T-helper 2 cell treated with Interferon-gamma antibody and Interleukin-4, amounts not matched to agents 100 ng/mL and 5 ng/mL, for 36 hours (primary cell): ENCODE measurements around the gene OR2G6. TPM values are rescaled to one million over a fixed set of nuclear protein-coding genes. Genes with fewer than 3 reads are reported as not detected.
"Not testable (repeated sequence)": the region's sequence is repeated elsewhere in the genome, so short reads cannot be mapped to it uniquely, and the experiment has no call there.

Experiments
- intact Hi-C: fragments of 100-400 bp; cut with micrococcal nuclease; formaldehyde crosslinking; loops from one replicate; pipeline ENCODE4 v1.15.1; 2023
- total RNA-seq: library from RNA; stranded (reverse); gene quantifications from 2 replicates; pipeline ENCODE4 v1.2.3, GENCODE V29; 2022

The OR2G6 gene
- total RNA-seq = not detected in 2 replicates

DNA sequence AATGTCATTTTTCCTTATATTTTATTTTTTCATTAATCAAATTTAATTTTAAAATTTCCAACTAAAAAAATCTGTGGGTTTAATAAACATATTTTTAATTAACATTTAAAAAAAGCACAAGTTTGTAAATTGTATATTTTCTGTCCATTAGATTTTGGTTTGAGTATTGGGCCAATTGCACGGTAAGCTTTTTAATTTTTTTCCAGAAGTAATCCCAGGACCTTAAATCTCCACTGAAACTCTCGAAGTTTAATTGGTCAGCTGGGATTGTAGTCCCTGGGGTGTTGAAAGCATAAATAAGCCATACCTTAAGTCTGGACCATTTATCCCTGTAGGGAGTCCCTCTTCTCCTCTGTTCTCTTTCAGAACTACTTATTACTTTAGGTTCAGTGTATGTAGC lies at the start of gene OR2G6:
Gene OR2G6 (plus strand): TSS at position 301 of the 400 bp plus-strand sequence. CDS start 13,574 bp downstream, outside the sequence.
- intact Hi-C loops = not testable (repeated sequence)

GRCh38 chr1:248459117-248459516 lies 48.8 kb upstream of the OR2G6 start:
- intact Hi-C loops = not testable (repeated sequence)

DNA sequence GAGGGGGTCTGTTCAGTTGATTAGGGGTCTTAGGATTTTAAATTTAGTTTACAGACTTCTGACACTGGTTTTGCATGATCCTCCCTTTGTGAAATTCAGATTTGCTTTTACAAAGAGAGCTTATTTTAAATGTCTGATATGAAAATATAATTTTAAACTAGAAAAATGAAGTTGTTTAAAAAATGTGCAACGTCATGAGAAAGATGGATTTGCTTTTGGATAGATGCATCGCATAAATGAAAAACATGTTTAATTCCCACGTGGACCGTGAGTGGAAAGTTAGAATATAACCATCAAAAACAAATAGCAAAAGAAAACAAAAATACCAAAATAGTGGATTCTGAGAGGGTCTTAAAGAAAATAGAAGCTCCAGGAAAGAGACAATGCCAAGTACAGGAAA lies 36.7 kb upstream of the OR2G6 start:
- intact Hi-C loops = no loop called here

DNA sequence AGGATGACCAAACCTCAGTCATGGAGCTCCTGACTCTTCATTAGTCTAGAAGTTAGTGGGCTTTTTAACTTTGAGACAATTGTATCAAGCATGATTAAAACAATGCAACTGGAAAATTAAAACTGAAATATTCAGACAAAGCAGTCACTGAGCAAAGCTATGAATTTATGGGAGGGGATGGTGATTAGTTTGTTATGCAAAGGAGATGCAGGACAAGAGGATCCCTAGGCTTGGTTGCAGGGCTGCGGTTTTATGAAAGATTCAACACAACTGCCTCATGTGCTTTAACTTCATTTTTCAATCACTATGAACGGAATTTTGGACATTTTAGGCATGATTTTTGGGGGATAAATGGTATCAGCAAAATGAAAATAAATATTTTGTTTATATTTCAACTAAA lies 35.8 kb upstream of the OR2G6 start:
- intact Hi-C loops = not testable (repeated sequence)

GRCh38 chr1:248473051-248473450 lies 34.8 kb upstream of the OR2G6 start, which contains the start of gene OR2T3:
Gene OR2T3, plus strand, starts transcription at chr1:248473351. Its CDS starts 0 bp downstream, at chr1:248473351.
- intact Hi-C loops = not testable (repeated sequence)

DNA sequence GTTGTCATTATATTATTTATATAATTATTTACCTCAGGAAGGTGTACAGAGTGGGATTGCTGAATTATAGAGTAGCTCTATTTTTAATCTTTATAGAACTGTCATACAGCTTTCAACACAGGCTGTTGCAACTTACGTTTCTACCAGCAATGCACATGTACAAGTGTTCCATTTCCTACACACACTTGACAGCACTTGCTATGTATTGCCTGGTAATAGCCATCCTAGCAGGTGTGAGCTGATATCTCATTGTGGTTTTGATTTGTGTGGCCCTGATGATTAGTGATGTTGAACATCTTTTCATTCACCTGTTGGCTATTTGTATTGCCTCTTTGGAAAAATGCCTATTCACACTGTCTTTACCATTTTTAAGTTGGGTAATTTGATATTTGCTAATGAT lies 32.2 kb upstream of the OR2G6 start:
- intact Hi-C loops = not testable (repeated sequence)

GRCh38 chr1:248481686-248482579 lies 25.9 kb upstream of the OR2G6 start:
- intact Hi-C loops = loop anchor here (5.0 kb wide), 1 partner anchor 80 kb away; the partner anchor contains the start of gene OR2T1

DNA sequence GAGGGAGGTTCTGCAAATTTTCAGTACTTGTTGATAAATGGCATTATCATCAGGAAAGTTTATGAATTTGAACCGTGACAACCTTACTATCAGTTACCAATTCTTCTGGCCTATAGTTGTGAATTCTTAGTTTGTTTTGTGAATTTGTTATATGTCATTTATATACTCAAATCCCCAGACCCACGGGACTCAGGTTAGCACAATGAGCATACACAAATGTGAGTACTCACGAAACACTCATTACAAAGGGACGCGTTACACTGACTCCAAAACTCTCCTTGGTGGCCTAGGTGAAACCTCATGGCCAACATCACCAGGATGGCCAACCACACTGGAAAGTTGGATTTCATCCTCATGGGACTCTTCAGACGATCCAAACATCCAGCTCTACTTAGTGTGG lies 19.6 kb upstream of the OR2G6 start, which contains the start of gene OR2T5:
Gene OR2T5 (plus strand): TSS at position 301 of the 400 bp plus-strand sequence. CDS start 0 bp downstream, at position 301.
- intact Hi-C loops = not testable (repeated sequence)

DNA sequence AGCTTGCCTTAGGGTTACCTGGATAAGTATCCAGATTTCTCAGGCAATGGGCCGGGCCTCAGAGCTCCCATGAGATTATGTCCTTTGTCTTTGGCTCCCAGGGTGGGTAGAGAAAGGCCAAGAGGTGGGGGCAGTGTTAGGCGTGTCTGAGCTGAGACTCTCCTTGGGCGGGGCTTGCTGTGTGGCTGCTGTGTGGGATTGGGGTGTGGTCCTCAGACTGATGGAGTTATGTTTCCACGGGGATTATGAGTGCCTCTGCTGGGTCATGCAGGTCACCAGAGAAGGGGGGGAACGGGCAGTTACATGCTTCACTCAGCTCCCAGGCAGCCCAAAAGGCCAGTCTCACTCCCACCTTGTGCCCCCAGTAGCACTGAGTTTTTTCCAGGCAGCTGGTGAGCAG lies 11.2 kb upstream of the OR2G6 start:
- intact Hi-C loops = not testable (repeated sequence)

- intact Hi-C loops = not testable (repeated sequence)
These were observed 7.4 kb upstream of the OR2G6 start for GRCh38 chr1:248500305-248501035.

DNA sequence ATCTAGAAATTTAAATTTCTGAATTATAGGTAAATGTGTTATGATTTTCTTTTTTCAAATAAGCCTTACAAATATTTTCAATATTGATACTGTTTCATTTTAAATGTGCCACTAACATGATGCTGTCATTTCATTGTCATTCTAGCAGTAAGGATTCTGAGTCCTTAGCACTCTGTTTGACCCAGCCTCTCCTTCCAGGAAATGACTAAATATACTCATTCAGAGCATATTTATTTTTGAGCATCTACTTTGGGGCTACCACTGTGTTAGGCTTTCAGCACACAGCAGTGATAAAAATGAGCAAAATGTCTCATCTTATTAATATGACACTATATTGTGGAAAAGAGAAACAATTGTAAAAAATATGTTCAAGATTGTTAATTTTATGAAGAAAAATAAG lies 2.3 kb downstream of the OR2G6 start:
- intact Hi-C loops = not testable (repeated sequence)

GRCh38 chr1:248521856-248522255 lies 14.0 kb downstream of the OR2G6 start:
- intact Hi-C loops = no loop called here

GRCh38 chr1:248537449-248537848 lies 29.6 kb downstream of the OR2G6 start:
- intact Hi-C loops = not testable (repeated sequence)

DNA sequence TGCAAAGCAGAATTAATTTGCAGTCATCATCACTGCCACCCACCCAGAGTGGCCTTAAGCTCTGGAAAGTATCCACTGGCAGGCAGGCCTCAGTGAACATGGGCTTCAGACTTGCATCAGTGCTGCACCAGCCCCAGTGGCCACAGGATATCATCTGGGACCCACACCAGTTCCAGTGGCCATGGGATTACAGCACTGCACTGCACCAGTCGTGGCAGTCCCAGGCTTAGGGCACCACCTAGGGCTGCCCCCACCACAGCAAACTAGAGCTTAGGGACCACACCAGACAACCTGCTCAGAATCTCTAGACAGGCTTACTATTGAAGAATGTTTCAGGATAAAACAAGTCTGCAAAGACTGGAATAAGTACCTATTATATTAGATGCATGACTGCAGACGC lies 39.5 kb downstream of the OR2G6 start:
- intact Hi-C loops = not testable (repeated sequence)

GRCh38 chr1:248551027-248551426 lies 43.2 kb downstream of the OR2G6 start:
- intact Hi-C loops = not testable (repeated sequence)

DNA sequence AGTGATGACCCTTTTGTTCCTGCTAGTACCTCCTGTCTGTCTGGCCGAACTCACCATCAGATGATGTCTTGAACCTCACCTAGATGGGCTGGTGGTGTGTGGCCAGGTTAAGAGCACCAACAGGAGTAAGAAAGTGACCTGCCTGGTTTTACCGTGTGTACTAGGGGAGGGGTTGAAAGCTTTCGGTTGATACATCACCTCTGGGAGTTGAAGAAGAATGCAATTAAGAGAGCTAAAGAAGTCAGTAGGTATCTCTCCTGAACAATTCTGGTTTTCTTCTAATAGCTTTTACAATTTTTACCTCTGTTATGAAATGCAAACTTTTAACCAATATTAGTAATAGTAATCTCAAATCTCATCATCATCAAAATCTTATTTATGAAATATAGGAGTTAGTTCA lies 54.8 kb downstream of the OR2G6 start, which contains the start of gene OR2T29:
Gene OR2T29 (minus strand): TSS at position 101 of the 400 bp plus-strand sequence. CDS start 3,281 bp downstream, outside the sequence.
- intact Hi-C loops = loop anchor here (10.0 kb wide), 1 partner anchor 158 kb away; the partner anchor contains the start of gene OR2T1

GRCh38 chr1:248565530-248566373 lies 57.9 kb downstream of the OR2G6 start:
- intact Hi-C loops = loop anchor here (10.0 kb wide), 1 partner anchor 161 kb away; the partner anchor contains the start of gene OR2T1

GRCh38 chr1:248569049-248569448 lies 61.2 kb downstream of the OR2G6 start:
- intact Hi-C loops = loop anchor here (10.0 kb wide), 1 partner anchor 164 kb away; the partner anchor contains the start of gene OR2T1

DNA sequence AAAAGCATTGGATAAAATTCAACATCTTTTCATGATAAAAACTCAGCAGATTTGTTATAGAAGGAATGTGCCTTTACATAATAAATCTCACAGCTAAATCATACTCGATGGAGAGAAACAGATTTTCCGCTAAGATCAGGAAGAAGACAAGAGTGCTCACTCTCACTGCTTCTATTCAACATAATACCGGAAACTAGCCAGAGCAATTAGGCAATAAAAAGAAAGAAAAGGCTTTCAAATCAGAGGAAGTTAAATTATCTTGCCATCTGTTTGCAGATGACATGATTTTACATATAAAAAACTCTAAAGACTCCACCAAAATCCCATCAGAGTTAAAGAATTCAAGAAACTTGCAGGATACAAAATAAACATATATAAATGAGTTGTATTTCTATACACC lies 62.9 kb downstream of the OR2G6 start:
- intact Hi-C loops = not testable (repeated sequence)

GRCh38 chr1:248572049-248572448 lies 64.2 kb downstream of the OR2G6 start:
- intact Hi-C loops = not testable (repeated sequence)

- intact Hi-C loops = not testable (repeated sequence)
These were observed 66.0 kb downstream of the OR2G6 start for GRCh38 chr1:248573856-248574255.
